ENCODE measurements around the gene ADAMTSL1. TPM values are rescaled to one million over a fixed set of nuclear protein-coding genes. Genes with fewer than 3 reads are reported as not detected.

The ADAMTSL1 gene
- total RNA-seq, 2 donors from 2014 or later = 1.5 TPM; not detected in 1

DNA sequence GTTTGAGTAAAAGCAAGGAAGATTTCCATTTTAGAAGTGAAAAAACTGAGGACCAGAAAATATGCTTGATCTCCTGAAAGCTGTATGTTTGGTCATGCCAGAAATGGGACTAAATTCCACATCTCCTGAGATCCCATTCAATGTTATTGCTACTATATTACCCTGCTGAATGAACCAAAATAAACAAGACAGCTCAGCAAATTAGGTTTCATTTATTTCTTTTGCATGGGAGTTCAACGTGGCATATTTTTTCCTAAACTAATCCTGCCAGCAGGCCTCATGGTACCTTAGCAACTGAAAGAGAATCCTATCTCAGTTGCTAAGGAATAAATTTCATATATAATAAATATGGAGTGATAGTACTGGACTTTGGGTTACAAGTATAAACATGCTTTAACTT is 101.7 kb downstream of the ADAMTSL1 start:
- no peaks in the 10 kb centered on the region for H3K27me3 ChIP-seq (ENCODE audit: control insufficient read depth, insufficient read depth, low read length, poor library complexity, severe bottlenecking)
- H3K9ac ChIP-seq (ENCODE audit: extremely low read depth, low read length, poor library complexity, severe bottlenecking) = no peak overlapping the region
- Mint-ChIP-seq H3K27me3 (ENCODE audit: insufficient read depth) (no peaks in the 10 kb centered on the region), H3K27ac (no peak overlapping the region), H3K9me3 (no peaks in the 10 kb centered on the region), H3K36me3 (ENCODE audit: low read depth) (no peaks in the 10 kb centered on the region), H3K4me3 (no peak overlapping the region), H3K4me1 (no peaks in the 10 kb centered on the region)
- no peaks in the 10 kb centered on the region for H3K9me3 ChIP-seq (ENCODE audit: control insufficient read depth, low read length)
- no peak overlapping the region for H3K27ac ChIP-seq (ENCODE audit: low read depth, low read length)
- no peaks in the 10 kb centered on the region for H3K4me1 ChIP-seq (ENCODE audit: control insufficient read depth, insufficient read depth, low read length)
- no peak for DNase-seq
- WGBS, 2 experiments (ENCODE audit: insufficient coverage in 1 of 2, insufficient read length in 1 of 2) = 70 to 83% methylated on average over 1 of the region's 1 CpG
- no peaks in the 10 kb centered on the region for H3K36me3 ChIP-seq (ENCODE audit: control insufficient read depth, insufficient read depth, low read length)
- no peak overlapping the region for H3K4me3 ChIP-seq (ENCODE audit: low read length)
- no peak for TF ChIP-seq CTCF (conservative IDR thresholded peaks at IDR 0.05)

- Mint-ChIP-seq H3K4me3 (no peak overlapping the region), H3K27me3 (ENCODE audit: insufficient read depth) (no peaks in the 10 kb centered on the region), H3K36me3 (ENCODE audit: low read depth) (no peaks in the 10 kb centered on the region), H3K4me1 (no peaks in the 10 kb centered on the region), H3K27ac (no peak overlapping the region), H3K9me3 (no peaks in the 10 kb centered on the region)
- Histone ChIP-seq H3K4me3 (ENCODE audit: low read length) (no peak overlapping the region), H3K27me3 (ENCODE audit: control insufficient read depth, insufficient read depth, low read length, poor library complexity, severe bottlenecking) (no peaks in the 10 kb centered on the region), H3K36me3 (ENCODE audit: control insufficient read depth, insufficient read depth, low read length) (no peaks in the 10 kb centered on the region), H3K9ac (ENCODE audit: extremely low read depth, low read length, poor library complexity, severe bottlenecking) (no peak overlapping the region), H3K27ac (ENCODE audit: low read depth, low read length) (no peak overlapping the region), H3K9me3 (ENCODE audit: control insufficient read depth, low read length) (no peaks in the 10 kb centered on the region), H3K4me1 (ENCODE audit: control insufficient read depth, insufficient read depth, low read length) (no peaks in the 10 kb centered on the region)
- TF ChIP-seq CTCF (conservative IDR thresholded peaks at IDR 0.05) = no peak
- WGBS, 2 experiments (ENCODE audit: insufficient coverage in 1 of 2, insufficient read length in 1 of 2) = 86 to 93% methylated on average over 1 to 2 of the region's 2 CpGs
- no peak for DNase-seq
These were observed 105.6 kb downstream of the ADAMTSL1 start for GRCh38 chr9:18579536-18579935.

- no peak for TF ChIP-seq CTCF (conservative IDR thresholded peaks at IDR 0.05)
- no peak overlapping the region for H3K27ac ChIP-seq (ENCODE audit: low read depth, low read length)
- no peaks in the 10 kb centered on the region for H3K27me3 ChIP-seq (ENCODE audit: control insufficient read depth, insufficient read depth, low read length, poor library complexity, severe bottlenecking)
- no peaks in the 10 kb centered on the region for H3K4me1 ChIP-seq (ENCODE audit: control insufficient read depth, insufficient read depth, low read length)
- H3K4me3 ChIP-seq (ENCODE audit: low read length) = no peak overlapping the region
- no peaks in the 10 kb centered on the region for H3K4me1 Mint-ChIP-seq
- no peak overlapping the region for H3K9ac ChIP-seq (ENCODE audit: extremely low read depth, low read length, poor library complexity, severe bottlenecking)
- no peaks in the 10 kb centered on the region for H3K9me3 Mint-ChIP-seq
- no CpG with 5 or more reads among the region's 1 CpG for WGBS, 2 experiments (ENCODE audit: insufficient coverage in 1 of 2, insufficient read length in 1 of 2)
- H3K36me3 Mint-ChIP-seq (ENCODE audit: low read depth) = no peaks in the 10 kb centered on the region
- no peak for DNase-seq
- H3K4me3 Mint-ChIP-seq = no peak overlapping the region
- H3K36me3 ChIP-seq (ENCODE audit: control insufficient read depth, insufficient read depth, low read length) = no peaks in the 10 kb centered on the region
- H3K27ac Mint-ChIP-seq = no peak overlapping the region
- H3K9me3 ChIP-seq (ENCODE audit: control insufficient read depth, low read length) = no peaks in the 10 kb centered on the region
- H3K27me3 Mint-ChIP-seq (ENCODE audit: insufficient read depth) = no peaks in the 10 kb centered on the region
These were observed 106.2 kb downstream of the ADAMTSL1 start for GRCh38 chr9:18580151-18580550.

Measured in endodermal cell (in vitro differentiated cells).